Measurements from ENCODE around the gene TTLL8.

Gene TTLL8

GRCh38 chr22:50039669-50040443 lies 18.2 kb downstream of the TTLL8 start:
- no peak overlapping the region for H3K27ac ChIP-seq (ENCODE audit: low read length)
- H3K27me3 ChIP-seq (ENCODE audit: control insufficient read depth in 1 of 2, insufficient read depth in 2 of 2, low read length in 2 of 2) = peaks cover 19 to 20% of the 10 kb centered on the region in 2 donors
- peaks cover 0 to 11% of the 10 kb centered on the region in 2 donors for H3K9me3 ChIP-seq (ENCODE audit: control insufficient read depth in 2 of 2, low read length in 2 of 2)
- no peak overlapping the region for H3K4me3 ChIP-seq (ENCODE audit: low read length in 2 of 2)
- no peaks in the 10 kb centered on the region for H3K4me1 ChIP-seq (ENCODE audit: control insufficient read depth, insufficient read depth, low read length)
- H3K36me3 ChIP-seq (ENCODE audit: control insufficient read depth in 2 of 2, insufficient read depth in 2 of 2, low read length in 2 of 2) = no peaks in the 10 kb centered on the region
- no peak overlapping the region for H3K9ac ChIP-seq (ENCODE audit: low read length in 2 of 2)

GRCh38 chr22:50035976-50036724 lies 21.9 kb downstream of the TTLL8 start:
- Histone ChIP-seq H3K27ac (ENCODE audit: low read length) (no peak overlapping the region), H3K4me1 (ENCODE audit: control insufficient read depth, insufficient read depth, low read length) (no peaks in the 10 kb centered on the region), H3K9ac (ENCODE audit: low read length in 2 of 2) (no peak overlapping the region), H3K4me3 (ENCODE audit: low read length in 2 of 2) (no peak overlapping the region), H3K9me3 (ENCODE audit: control insufficient read depth in 2 of 2, low read length in 2 of 2) (peaks cover 0 to 11% of the 10 kb centered on the region in 2 donors), H3K27me3 (ENCODE audit: control insufficient read depth in 1 of 2, insufficient read depth in 2 of 2, low read length in 2 of 2) (peaks cover 6 to 10% of the 10 kb centered on the region in 2 donors), H3K36me3 (ENCODE audit: control insufficient read depth in 2 of 2, insufficient read depth in 2 of 2, low read length in 2 of 2) (no peaks in the 10 kb centered on the region)

DNA sequence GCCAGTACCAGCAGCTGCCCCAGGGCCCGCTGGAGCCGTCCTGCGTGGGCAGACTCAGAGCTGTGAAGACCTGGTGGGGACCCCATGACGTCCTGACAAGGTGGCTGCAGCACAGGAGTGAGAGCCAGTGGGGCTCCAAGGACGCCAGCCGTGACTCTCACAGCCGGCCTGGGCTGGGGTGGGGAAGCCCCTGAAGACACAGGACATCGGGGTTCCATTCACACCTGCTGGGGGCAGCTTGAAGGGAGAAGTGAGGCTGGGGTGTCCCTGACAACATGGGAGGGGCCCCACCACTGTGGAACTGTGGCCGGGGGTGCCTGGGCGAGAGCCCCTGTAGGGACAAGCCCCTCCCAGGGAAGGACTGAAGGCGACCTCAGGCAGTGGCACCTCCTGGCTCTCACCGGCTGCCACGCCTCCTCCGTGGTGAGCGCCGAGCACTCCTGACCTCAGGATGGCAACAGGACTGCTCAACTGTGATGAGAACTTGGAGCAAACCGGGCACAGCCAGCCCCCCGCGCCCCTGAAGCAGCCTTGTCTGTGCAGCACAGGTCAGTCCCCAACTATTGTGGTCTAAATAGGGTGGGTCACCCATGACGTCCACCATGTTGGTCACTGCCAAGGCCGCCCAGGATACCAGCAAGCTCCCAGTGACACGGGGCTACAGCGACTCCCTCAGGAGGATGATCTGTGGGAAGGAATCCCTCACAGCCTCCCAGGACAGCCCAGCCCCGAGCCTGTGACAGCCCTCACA lies 22.8 kb downstream of the TTLL8 start:
- H3K27me3 ChIP-seq (ENCODE audit: control insufficient read depth in 1 of 2, insufficient read depth in 2 of 2, low read length in 2 of 2) = peaks cover 10 to 12% of the 10 kb centered on the region in 2 donors
- H3K27ac ChIP-seq (ENCODE audit: low read length) = no peak overlapping the region
- no peaks in the 10 kb centered on the region for H3K36me3 ChIP-seq (ENCODE audit: control insufficient read depth in 2 of 2, insufficient read depth in 2 of 2, low read length in 2 of 2)
- peaks cover 0 to 11% of the 10 kb centered on the region in 2 donors for H3K9me3 ChIP-seq (ENCODE audit: control insufficient read depth in 2 of 2, low read length in 2 of 2)
- H3K4me1 ChIP-seq (ENCODE audit: control insufficient read depth, insufficient read depth, low read length) = no peaks in the 10 kb centered on the region
- H3K4me3 ChIP-seq (ENCODE audit: low read length in 2 of 2) = no peak overlapping the region
- no peak overlapping the region for H3K9ac ChIP-seq (ENCODE audit: low read length in 2 of 2)

GRCh38 chr22:50034126-50035081 lies 23.7 kb downstream of the TTLL8 start:
- H3K9me3 ChIP-seq (ENCODE audit: control insufficient read depth in 2 of 2, low read length in 2 of 2) = peaks cover 0 to 10% of the 10 kb centered on the region in 2 donors
- no peaks in the 10 kb centered on the region for H3K36me3 ChIP-seq (ENCODE audit: control insufficient read depth in 2 of 2, insufficient read depth in 2 of 2, low read length in 2 of 2)
- no peak overlapping the region for H3K27ac ChIP-seq (ENCODE audit: low read length)
- H3K27me3 ChIP-seq (ENCODE audit: control insufficient read depth in 1 of 2, insufficient read depth in 2 of 2, low read length in 2 of 2) = peaks cover 10 to 18% of the 10 kb centered on the region in 2 donors
- H3K4me1 ChIP-seq (ENCODE audit: control insufficient read depth, insufficient read depth, low read length) = no peaks in the 10 kb centered on the region
- H3K4me3 ChIP-seq (ENCODE audit: low read length in 2 of 2) = no peak overlapping the region
- H3K9ac ChIP-seq (ENCODE audit: low read length in 2 of 2) = no peak overlapping the region

GRCh38 chr22:50032941-50033601 lies 25.0 kb downstream of the TTLL8 start:
- Histone ChIP-seq H3K27ac (ENCODE audit: low read length) (no peak overlapping the region), H3K27me3 (ENCODE audit: control insufficient read depth in 1 of 2, insufficient read depth in 2 of 2, low read length in 2 of 2) (peaks cover 13 to 21% of the 10 kb centered on the region in 2 donors), H3K4me1 (ENCODE audit: control insufficient read depth, insufficient read depth, low read length) (no peaks in the 10 kb centered on the region), H3K9me3 (ENCODE audit: control insufficient read depth in 2 of 2, low read length in 2 of 2) (peaks cover 0 to 2% of the 10 kb centered on the region in 2 donors), H3K36me3 (ENCODE audit: control insufficient read depth in 2 of 2, insufficient read depth in 2 of 2, low read length in 2 of 2) (no peaks in the 10 kb centered on the region), H3K4me3 (ENCODE audit: low read length in 2 of 2) (no peak overlapping the region), H3K9ac (ENCODE audit: low read length in 2 of 2) (no peak overlapping the region)

GRCh38 chr22:50032109-50032871 lies 25.8 kb downstream of the TTLL8 start:
- Histone ChIP-seq H3K36me3 (ENCODE audit: control insufficient read depth in 2 of 2, insufficient read depth in 2 of 2, low read length in 2 of 2) (no peaks in the 10 kb centered on the region), H3K9me3 (ENCODE audit: control insufficient read depth in 2 of 2, low read length in 2 of 2) (peaks cover 0 to under 1% of the 10 kb centered on the region in 2 donors), H3K4me3 (ENCODE audit: low read length in 2 of 2) (no peak overlapping the region), H3K27me3 (ENCODE audit: control insufficient read depth in 1 of 2, insufficient read depth in 2 of 2, low read length in 2 of 2) (peaks cover 13 to 26% of the 10 kb centered on the region in 2 donors), H3K27ac (ENCODE audit: low read length) (no peak overlapping the region), H3K9ac (ENCODE audit: low read length in 2 of 2) (no peak overlapping the region), H3K4me1 (ENCODE audit: control insufficient read depth, insufficient read depth, low read length) (no peaks in the 10 kb centered on the region)

GRCh38 chr22:50031189-50032091 lies 26.7 kb downstream of the TTLL8 start:
- Histone ChIP-seq H3K27me3 (ENCODE audit: control insufficient read depth in 1 of 2, insufficient read depth in 2 of 2, low read length in 2 of 2) (peaks cover 15 to 26% of the 10 kb centered on the region in 2 donors), H3K9me3 (ENCODE audit: control insufficient read depth in 2 of 2, low read length in 2 of 2) (no peaks in the 10 kb centered on the region), H3K9ac (ENCODE audit: low read length in 2 of 2) (no peak overlapping the region), H3K4me1 (ENCODE audit: control insufficient read depth, insufficient read depth, low read length) (no peaks in the 10 kb centered on the region), H3K4me3 (ENCODE audit: low read length in 2 of 2) (no peak overlapping the region), H3K27ac (ENCODE audit: low read length) (no peak overlapping the region), H3K36me3 (ENCODE audit: control insufficient read depth in 2 of 2, insufficient read depth in 2 of 2, low read length in 2 of 2) (no peaks in the 10 kb centered on the region)

DNA sequence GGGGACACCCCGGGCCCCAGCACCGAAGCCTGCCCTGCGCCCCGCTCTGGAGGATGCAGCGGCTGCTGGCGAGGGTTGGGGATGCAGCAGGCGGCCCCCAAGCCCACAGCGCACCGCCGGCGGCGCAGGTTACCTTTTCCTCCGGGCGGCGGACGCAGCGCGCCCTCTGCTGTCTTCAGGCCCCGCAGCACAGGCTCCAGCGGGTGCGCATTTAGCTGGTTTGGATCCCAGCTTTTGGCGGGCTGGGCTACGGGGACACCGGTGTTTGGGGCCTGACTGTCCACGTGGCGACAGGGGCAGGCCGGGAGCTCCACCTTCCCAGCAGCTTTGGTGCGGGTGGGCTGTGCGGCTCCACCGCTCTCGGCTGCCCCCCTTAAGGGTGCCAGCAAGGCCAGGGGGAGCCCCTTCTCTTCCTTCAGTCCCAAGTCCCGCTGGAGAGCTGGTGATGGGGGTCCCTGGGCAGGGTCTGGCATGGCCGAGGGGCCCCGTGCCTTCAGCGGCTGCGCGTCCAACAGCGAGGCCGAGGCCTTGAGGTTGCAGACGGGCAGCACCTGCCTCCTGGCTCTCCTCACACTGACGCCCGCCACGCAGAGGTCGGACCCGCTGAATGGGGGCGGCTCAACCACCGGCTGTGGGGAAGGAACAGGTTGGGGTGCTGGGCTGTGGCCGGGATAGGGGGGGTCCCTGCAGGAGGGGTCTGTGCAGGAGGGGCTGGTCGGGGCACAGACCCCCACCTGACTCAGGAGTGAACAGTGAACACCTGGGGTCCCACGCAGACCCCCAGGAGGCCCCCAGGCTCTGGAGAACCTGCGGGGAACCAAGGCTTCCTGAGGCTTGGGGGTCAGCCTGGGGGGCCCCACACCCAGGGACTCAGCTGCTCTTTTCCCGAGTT lies 27.6 kb downstream of the TTLL8 start:
- Histone ChIP-seq H3K9me3 (ENCODE audit: control insufficient read depth in 2 of 2, low read length in 2 of 2) (no peaks in the 10 kb centered on the region), H3K27ac (ENCODE audit: low read length) (no peak overlapping the region), H3K4me1 (ENCODE audit: control insufficient read depth, insufficient read depth, low read length) (no peaks in the 10 kb centered on the region), H3K27me3 (ENCODE audit: control insufficient read depth in 1 of 2, insufficient read depth in 2 of 2, low read length in 2 of 2) (peaks cover 16 to 30% of the 10 kb centered on the region in 2 donors), H3K9ac (ENCODE audit: low read length in 2 of 2) (no peak overlapping the region), H3K36me3 (ENCODE audit: control insufficient read depth in 2 of 2, insufficient read depth in 2 of 2, low read length in 2 of 2) (no peaks in the 10 kb centered on the region), H3K4me3 (ENCODE audit: low read length in 2 of 2) (no peak overlapping the region)

Measured in stomach smooth muscle (tissue), 2 donors.